Smooth muscle cell (in vitro differentiated cells): Measurements from ENCODE around the gene COL6A2. TPM values are rescaled to one million over a fixed set of nuclear protein-coding genes. Genes with fewer than 3 reads are reported as not detected.
A peak's percentile ranks its signal among the peaks of the same experiment; 100 is the strongest.

Experiments used
- DNase-seq: peaks from one replicate; lab custom pipeline; 2025; ENCODE audit not compliant: unreplicated experiment; lab: John Stamatoyannopoulos, UW
- H2AFZ ChIP-seq: fragments of 200-600 bp; sonication (generic); 2 replicates; pipeline ENCODE4 v1.6.0; 2016; ENCODE audit warnings: antibody characterized with exemption, low read depth, mild to moderate bottlenecking
- H3F3A ChIP-seq: fragments of 200-600 bp; sonication (generic); 2 replicates; pipeline ENCODE4 v1.6.0; 2017; ENCODE audit warnings: antibody characterized with exemption, low read depth
- H3K27ac ChIP-seq: fragments of 200-600 bp; sonication (generic); 2 replicates; pipeline ENCODE4 v1.5.1; 2016; ENCODE audit warnings: low read depth, mild to moderate bottlenecking
- H3K27me3 ChIP-seq: fragments of 200-600 bp; sonication (generic); 2 replicates; pipeline ENCODE4 v1.6.1; 2016; ENCODE audit warnings: low read depth, mild to moderate bottlenecking
- H3K36me3 ChIP-seq: fragments of 200-600 bp; sonication (generic); 2 replicates; pipeline ENCODE4 v1.5.1; 2016; ENCODE audit warnings: low read depth
- H3K4me1 ChIP-seq: fragments of 200-600 bp; sonication (generic); 2 replicates; pipeline ENCODE4 v1.5.1; 2016; ENCODE audit warnings: low read depth
- H3K4me2 ChIP-seq: fragments of 200-600 bp; sonication (generic); 2 replicates; pipeline ENCODE4 v1.6.0; 2016; ENCODE audit warnings: mild to moderate bottlenecking
- H3K4me3 ChIP-seq: fragments of 200-600 bp; sonication (generic); 2 replicates; pipeline ENCODE4 v1.5.1; 2016; ENCODE audit warnings: mild to moderate bottlenecking
- H3K79me2 ChIP-seq: fragments of 200-600 bp; sonication (generic); 2 replicates; pipeline ENCODE4 v1.6.0; 2016; ENCODE audit warnings: low read depth, mild to moderate bottlenecking
- H3K9ac ChIP-seq: fragments of 200-600 bp; sonication (generic); 2 replicates; pipeline ENCODE4 v1.6.0; 2016; ENCODE audit warnings: low read depth
- H3K9me3 ChIP-seq: fragments of 200-600 bp; sonication (generic); replicated peaks from 2 replicates; pipeline ENCODE4 v1.5.1; 2016; ENCODE audit warnings: low read depth
- H4K20me1 ChIP-seq: fragments of 200-600 bp; sonication (generic); 2 replicates; pipeline ENCODE4 v1.6.0; 2016; ENCODE audit warnings: low read depth
- CTCF ChIP-seq: fragments of 200-600 bp; sonication (generic); IDR thresholded peaks from 2 replicates; pipeline ENCODE4 v1.5.1; 2017; ENCODE audit warnings: borderline replicate concordance, mild to moderate bottlenecking, antibody characterized with exemption; ENCODE audit not compliant: insufficient read depth, poor library complexity, severe bottlenecking
- WGBS: methylation state at CpG from one replicate; pipeline ENCODE4 v1.1.7; 2016; ENCODE audit warnings: low lambda C conversion rate; 5-methylcytosine and 5-hydroxymethylcytosine counted together
- polyA plus RNA-seq: library from polyadenylated mRNA; unstranded; fragments of >200 nt; fragmentation: Nextera tagmentation; extraction: Ambion mirVana; gene quantifications from 2 replicates; pipeline ENCODE4 v1.2.1, GENCODE V29; 2016
- total RNA-seq: library from RNA; depleted of rRNA; stranded (reverse); fragments of >200 nt; gene quantifications from 2 replicates; pipeline ENCODE4 v1.2.3, GENCODE V29; 2014

Gene COL6A2
- total and polyA plus RNA-seq, 2 experiments from 2014 or later: 1,570 to 4,089 TPM

DNA sequence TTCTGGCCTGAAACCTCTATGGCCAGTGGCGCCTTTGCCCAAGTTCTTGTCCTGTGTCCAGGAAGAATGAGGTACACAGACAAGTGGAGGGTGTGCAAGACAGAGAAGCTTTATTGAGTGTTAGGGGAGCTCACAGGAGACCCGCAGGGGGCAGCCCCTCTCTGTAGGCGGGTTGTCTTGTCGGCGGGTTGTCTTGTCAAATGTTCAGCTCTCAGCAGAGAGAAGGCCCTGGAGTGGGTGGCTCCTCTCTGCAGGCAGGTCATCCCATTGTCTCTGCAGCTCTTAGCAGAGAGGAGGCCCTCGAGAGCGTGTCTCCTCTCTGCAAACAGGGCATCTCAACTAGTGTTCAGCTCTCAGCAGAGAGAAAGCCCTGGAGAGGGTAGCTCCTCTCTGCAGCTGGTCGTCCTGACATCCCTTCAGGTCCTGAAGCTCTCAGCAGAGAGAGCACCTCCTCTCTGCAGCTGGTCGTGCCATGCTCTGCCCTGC is 11.0 kb downstream of the COL6A2 start:
- H3K27me3 ChIP-seq: no peaks in the 10 kb centered on the region
- TF ChIP-seq CTCF: no peak
- H3K79me2 ChIP-seq: peaks cover 98% of the 10 kb centered on the region
- no peak overlapping the region for H3K4me3 ChIP-seq
- DNase-seq: no peak
- H3K36me3 ChIP-seq: peaks cover 11% of the 10 kb centered on the region
- no peak overlapping the region for H2AFZ ChIP-seq
- no peak overlapping the region for H3K9ac ChIP-seq
- H3K4me2 ChIP-seq: peak overlapping the region; percentile 42
- peaks cover 6% of the 10 kb centered on the region for H3K4me1 ChIP-seq
- WGBS: 69% methylated on average over 9 of the region's 9 CpGs
- H3K9me3 ChIP-seq: no peaks in the 10 kb centered on the region
- peaks cover 32% of the 10 kb centered on the region for H3F3A ChIP-seq
- H3K27ac ChIP-seq: peak overlapping the region; percentile 77
- H4K20me1 ChIP-seq: peaks cover 98% of the 10 kb centered on the region

- no peak overlapping the region for H3K4me2 ChIP-seq
- H2AFZ ChIP-seq: no peak overlapping the region
- peaks cover 98% of the 10 kb centered on the region for H4K20me1 ChIP-seq
- peaks cover 6% of the 10 kb centered on the region for H3K4me1 ChIP-seq
- H3K27me3 ChIP-seq: no peaks in the 10 kb centered on the region
- H3K4me3 ChIP-seq: no peak overlapping the region
- peak overlapping the region; percentile 77 for H3K27ac ChIP-seq
- 86% methylated on average over 19 of the region's 19 CpGs for WGBS
- H3K9ac ChIP-seq: no peak overlapping the region
- H3K79me2 ChIP-seq: peaks cover 98% of the 10 kb centered on the region
- no peak for DNase-seq
- TF ChIP-seq CTCF: no peak
- no peaks in the 10 kb centered on the region for H3K9me3 ChIP-seq
- peaks cover 9% of the 10 kb centered on the region for H3K36me3 ChIP-seq
- H3F3A ChIP-seq: peaks cover 31% of the 10 kb centered on the region
Observed at GRCh38 chr21:46109313-46110221, 11.7 kb downstream of the COL6A2 start.

GRCh38 chr21:46110499-46111192 is 12.7 kb downstream of the COL6A2 start:
- Histone ChIP-seq H3K9ac (no peak overlapping the region), H3F3A (peaks cover 35% of the 10 kb centered on the region), H3K4me1 (peaks cover 6% of the 10 kb centered on the region), H3K79me2 (peaks cover 98% of the 10 kb centered on the region), H3K4me3 (no peak overlapping the region), H3K27me3 (no peaks in the 10 kb centered on the region), H3K9me3 (no peaks in the 10 kb centered on the region), H3K36me3 (peaks cover 17% of the 10 kb centered on the region), H3K4me2 (no peak overlapping the region), H2AFZ (no peak overlapping the region), H3K27ac (peak overlapping the region; percentile 77), H4K20me1 (peaks cover 98% of the 10 kb centered on the region)
- DNase-seq: no peak
- 80% methylated on average over 18 of the region's 20 CpGs for WGBS
- TF ChIP-seq CTCF: no peak
